GM12892 (cell line): ENCODE results near the gene ANKRD31.

Experiments used
- DNase-seq: peaks from one replicate; pipeline ENCODE4 v3.0.0; 2011; ENCODE audit not compliant: insufficient read length
- FAIRE-seq: peaks from 2 replicates; lab custom pipeline; 2011; peaks lifted over from hg19 to GRCh38; lab: Jason Lieb, UNC
- POLR2A ChIP-seq: IDR thresholded peaks from 2 replicates; pipeline ENCODE4 v1.6.1; 2011; ENCODE audit warnings: low read depth, low read length, control low read depth
- POLR2AphosphoS5 ChIP-seq: IDR thresholded peaks from 2 replicates; pipeline ENCODE4 v1.6.1; 2011; ENCODE audit warnings: low read depth, low read length, control low read depth
- TAF1 ChIP-seq: IDR thresholded peaks from 2 replicates; pipeline ENCODE4 v1.6.1; 2011; ENCODE audit warnings: low read depth, mild to moderate bottlenecking, control low read depth, low read length, borderline replicate concordance

ANKRD31 gene

DNA sequence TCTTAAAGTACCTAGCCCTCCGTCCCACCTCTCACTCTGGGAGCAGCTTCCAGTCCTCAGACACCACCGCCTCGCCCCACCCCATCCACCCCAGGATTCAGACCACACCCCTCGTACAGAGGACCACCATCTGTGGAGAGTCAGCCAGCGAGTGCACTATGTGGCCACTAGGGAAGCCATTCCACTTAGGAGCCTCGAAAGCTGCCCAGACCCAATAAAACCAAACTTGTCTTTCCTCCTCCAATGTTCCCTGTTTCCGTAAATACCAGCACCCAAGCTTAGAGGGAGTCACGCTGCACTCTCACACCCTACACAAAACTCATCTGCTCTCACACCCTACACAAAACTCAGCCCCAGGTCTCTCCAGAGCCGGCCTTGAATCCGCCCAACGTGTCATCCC lies 186.3 kb downstream of the ANKRD31 start:
- no peak for DNase-seq
- TF ChIP-seq POLR2AphosphoS5 (no peak), TAF1 (no peak), POLR2A (no peak)
- FAIRE-seq = no peak

DNA sequence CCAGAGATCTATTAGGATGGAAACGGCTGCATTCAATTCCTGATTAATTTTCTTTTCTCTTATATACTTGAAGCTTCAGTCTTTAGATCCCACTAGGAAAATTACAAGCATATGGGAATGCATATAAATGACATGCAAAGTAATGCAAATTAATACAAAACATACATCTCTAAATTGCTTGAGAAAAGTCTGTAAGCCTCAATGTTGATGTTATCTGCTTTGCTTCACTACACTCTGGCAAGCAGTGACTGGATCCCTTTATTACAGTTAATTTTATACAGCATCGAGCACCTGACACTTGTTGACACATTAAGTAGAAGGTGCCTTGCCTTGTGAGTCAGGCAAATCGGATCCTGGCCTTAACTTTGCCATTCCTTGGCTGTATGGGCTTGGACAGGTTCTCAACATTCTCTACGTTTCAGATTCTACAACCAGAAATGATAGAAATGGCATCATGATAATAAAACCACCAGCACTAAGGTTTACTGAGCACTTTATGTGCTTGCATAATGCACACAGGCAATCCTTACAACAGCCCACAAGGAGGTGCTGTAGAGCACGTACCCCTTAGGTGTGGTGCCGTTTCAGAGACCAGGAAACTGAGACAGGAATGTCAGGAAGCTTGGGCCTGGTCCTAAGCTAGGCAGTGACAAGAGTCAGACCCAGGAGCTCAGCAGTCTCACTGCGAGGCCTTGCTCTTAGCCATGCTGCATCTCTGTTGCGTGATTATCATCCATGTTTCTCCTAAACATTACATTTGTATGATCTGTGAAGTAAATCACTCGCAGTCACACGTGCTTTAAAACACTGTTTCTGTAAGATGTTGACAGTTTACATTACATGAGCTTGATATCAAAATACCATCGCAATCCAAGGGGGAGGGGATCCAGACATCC lies 187.0 kb downstream of the ANKRD31 start:
- no peak for DNase-seq
- TF ChIP-seq POLR2AphosphoS5 (no peak), TAF1 (no peak), POLR2A (no peak)
- peak; percentile 88 for FAIRE-seq

DNA sequence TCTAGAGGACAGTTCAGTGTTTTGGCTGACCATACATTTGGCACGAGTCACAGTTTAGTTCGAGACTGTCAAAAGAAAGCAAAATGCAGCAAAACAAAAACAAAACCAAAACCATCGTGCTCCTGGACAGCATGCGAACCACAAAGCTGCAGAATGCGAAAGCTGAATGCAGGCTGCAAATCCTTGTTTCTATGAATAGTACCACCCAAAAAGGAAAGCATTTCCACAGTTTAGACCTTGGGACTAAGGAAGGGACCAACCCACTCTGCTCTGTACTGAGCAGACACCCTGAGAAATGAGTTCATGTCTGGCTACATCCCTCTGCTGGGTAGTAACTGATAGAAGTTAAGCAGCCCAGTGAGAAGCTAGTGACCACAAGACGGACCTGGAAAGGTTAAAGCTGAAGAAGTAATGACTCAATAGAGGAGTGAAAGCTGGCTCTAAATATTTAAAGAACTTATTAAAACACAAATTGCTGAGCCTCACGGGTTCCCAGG lies 188.2 kb downstream of the ANKRD31 start:
- FAIRE-seq (no peak), DNase-seq (no peak)
- TF ChIP-seq POLR2A (no peak), POLR2AphosphoS5 (no peak), TAF1 (no peak)

DNA sequence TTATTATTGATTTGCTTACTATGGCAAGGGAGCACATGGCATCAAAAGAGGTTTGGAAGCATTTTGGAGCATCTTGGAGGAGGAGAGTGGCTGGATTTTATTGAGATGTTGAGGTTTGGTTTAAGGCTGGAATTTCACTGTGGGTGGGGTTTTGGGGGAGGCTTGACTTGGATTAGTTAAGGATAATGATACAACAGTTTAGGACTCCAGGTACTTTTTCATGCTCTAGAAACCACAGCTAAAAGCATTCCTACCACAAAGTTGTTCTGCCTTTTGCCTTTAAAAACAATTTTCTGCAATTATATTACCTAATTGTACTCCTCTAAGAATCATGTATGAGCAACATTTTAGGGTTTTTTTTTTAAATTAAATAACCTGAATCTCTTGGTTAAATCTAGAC lies 189.3 kb downstream of the ANKRD31 start:
- no peak for FAIRE-seq
- no peak for TF ChIP-seq TAF1
- no peak for TF ChIP-seq POLR2A
- TF ChIP-seq POLR2AphosphoS5 = no peak

DNA sequence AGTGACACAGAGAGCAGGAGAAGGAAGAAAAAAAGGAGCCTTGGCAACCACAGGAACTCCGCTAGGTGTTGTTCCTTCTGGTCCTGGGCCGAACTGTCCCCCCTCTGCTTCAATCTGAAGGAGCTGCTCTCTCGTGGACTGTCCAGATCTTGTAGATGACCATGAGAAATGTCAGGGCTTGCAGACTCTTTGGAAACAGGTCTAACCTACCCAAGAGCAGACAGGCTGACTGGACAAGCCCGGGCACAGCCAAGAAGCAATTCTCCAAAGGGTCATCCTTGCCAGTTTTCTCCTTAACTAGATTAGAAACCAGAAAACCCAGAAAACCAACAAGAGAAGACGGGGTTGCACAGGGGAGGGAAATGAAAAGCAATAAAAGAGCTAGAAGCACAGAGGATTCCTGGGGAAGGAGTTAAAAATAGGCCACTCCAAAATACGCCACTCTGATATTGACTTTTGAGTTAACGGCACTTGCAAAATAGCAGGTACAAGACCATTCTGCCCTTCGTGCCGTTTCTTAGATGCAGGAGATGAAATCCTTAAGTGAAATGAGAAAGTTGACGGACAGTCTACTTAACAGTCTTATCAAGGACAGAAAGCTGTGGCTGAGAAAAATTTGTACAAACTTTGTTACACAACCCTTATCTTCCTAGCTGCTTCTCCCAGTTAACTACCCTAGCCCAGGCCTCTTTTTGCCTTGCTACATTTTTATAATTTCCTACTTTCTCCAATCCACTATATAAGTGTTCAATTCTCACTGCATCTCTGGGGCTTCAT lies 190.1 kb downstream of the ANKRD31 start:
- TF ChIP-seq TAF1 (no peak), POLR2A (no peak), POLR2AphosphoS5 (no peak)
- DNase-seq (no peak), FAIRE-seq (no peak)

More for the DNA sequence above, 189.3 kb downstream of the ANKRD31 start:
- no peak for DNase-seq

DNA sequence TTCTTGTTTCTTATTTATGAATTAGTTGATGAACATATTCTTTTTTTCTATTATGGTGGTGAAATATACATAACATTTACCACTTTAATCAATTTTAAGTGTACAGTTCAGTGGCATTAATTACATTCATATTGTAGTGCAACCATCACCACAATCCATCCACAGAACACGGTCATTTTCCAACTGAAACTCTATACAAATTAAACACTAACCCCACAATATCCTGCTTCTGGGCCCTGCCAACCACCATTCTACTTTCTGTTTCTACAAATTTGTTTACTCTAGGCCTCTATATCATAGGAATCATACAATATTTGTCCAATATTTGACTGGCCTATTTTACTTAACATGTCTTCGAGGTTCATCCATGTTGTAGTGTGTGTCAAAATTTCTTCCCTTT lies 191.6 kb downstream of the ANKRD31 start:
- FAIRE-seq (no peak), DNase-seq (no peak)
- TF ChIP-seq TAF1 (no peak), POLR2A (no peak), POLR2AphosphoS5 (no peak)

DNA sequence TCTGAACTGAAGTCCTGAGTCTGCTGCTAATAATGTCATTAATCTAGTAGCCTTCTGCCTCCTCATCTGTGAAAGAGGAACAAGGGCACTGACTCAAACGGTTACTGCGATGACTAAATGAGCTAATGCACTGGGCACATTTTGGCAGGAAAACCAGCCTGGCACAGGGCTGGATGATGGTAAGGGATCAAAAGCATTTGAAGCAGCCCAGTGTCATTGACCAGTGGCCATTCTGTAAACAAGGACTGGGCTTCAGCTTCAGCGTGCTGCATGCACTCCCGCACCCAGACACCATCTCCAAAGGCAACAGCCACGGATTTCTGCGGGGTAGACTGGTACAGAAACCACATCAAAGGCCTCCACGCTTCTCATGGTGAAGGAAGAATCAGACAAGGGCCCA lies 192.3 kb downstream of the ANKRD31 start:
- DNase-seq = no peak
- peak; percentile 80 for FAIRE-seq
- TF ChIP-seq POLR2AphosphoS5 (no peak), POLR2A (no peak), TAF1 (no peak)

DNA sequence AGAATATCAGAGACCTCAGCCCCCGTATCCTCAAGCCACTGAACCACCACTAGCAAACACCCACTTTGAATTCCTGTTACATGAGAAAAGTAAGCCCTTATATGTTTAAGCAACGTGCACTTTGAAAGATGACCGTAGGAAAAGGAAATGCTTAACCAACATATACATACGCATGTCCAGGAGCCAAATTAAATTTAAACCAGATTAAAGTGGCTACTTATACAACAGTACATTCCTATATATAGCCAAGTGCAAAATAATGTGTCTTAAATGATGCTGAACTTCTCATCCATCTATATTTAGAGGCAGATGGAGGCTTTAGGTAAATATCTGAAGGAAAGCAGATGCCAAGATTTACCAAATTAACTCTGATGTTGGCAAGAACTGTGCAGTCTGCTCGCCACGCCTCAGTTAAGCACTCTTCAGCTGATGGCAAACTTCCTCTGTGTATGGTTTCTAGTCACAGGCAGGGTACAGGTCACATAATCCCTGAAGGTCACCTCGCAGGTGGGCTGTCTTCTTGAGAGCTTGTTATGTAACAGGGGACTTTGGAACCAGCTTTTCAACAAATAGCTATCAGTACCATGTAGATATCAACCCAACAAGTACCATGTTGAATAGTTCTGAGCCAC lies 192.9 kb downstream of the ANKRD31 start:
- DNase-seq = no peak
- TF ChIP-seq POLR2A (no peak), TAF1 (no peak), POLR2AphosphoS5 (no peak)

DNA sequence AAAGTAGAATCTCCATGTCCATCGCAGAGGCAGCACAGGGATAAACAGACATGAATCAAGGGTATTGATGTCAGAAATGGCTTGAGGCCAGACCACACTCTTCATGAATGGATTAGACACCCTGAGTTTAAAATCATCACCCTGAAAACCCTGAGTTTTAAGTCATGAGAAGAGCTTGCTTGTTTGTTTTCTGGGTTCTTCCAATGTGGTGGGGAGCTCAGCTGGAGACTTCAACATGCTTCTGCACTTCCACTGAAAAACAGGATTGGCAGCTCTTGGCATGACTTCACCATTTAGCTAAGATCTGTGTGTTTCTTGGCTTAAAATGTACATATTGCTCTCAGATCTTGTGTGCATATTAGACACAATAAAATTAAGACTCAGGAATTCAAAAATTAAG lies 194.2 kb downstream of the ANKRD31 start:
- FAIRE-seq = no peak
- no peak for DNase-seq
- TF ChIP-seq POLR2A = no peak

More for the DNA sequence above, 192.9 kb downstream of the ANKRD31 start:
- no peak for FAIRE-seq

DNA sequence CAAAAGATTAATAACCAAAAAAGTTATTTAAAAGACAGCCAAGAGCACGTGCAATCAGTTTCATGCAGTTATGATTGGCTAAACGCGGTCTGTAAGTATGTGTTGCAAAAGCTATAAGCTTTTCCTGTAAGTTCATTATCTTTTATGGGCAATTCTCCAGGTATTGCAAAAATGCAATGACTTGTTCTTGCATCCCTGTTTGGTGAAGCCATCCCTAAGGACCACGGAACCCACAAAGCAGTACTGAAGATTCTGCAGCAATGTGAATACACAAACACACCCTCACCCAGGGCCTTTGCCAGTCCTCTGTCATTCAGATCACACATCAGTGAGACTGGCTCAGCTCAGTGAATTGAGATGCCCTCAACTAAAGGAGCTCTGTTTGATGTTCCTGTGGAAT lies 195.7 kb downstream of the ANKRD31 start:
- no peak for DNase-seq
- no peak for FAIRE-seq
- TF ChIP-seq POLR2A (no peak), POLR2AphosphoS5 (no peak), TAF1 (no peak)

DNA sequence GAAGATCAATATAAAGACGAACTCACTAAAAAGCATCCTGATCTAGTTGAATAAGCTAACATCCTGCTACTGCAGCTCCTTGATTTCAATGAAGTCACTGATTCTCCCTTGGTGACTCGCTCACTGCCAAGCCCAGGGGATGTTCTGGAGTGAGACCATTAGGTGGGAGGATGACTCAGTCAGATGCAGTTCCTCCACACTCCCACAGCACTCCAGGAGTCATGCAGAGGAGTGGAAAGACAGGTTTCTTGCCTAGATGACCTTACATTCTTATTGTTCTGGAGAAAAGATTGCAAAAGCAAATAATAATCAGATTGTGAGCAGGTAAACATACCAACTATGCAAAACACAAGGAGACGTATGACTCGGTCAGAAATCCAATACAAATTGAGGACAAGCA lies 199.6 kb downstream of the ANKRD31 start:
- TF ChIP-seq POLR2AphosphoS5 (no peak), POLR2A (no peak), TAF1 (no peak)
- FAIRE-seq (no peak), DNase-seq (no peak)
